Measurements from ENCODE around the gene IRAK3.

The IRAK3 gene

GRCh38 chr12:66269142-66269541, 80.1 kb downstream of the IRAK3 start:
- in situ Hi-C loops (cut with HindIII; ENCODE audit: low pct_ligation_motif_present, low sequenced_read_pairs) = no loop called here
- DNase-seq = no peak
- Histone ChIP-seq H3K27ac (no peak overlapping the region), H3K4me3 (ENCODE audit: low read depth, low read length) (no peak overlapping the region), H3K36me3 (replicated peaks) (no peaks in the 10 kb centered on the region), H3K27me3 (replicated peaks) (peaks cover 2% of the 10 kb centered on the region)
- no peak for TF ChIP-seq CTCF (IDR thresholded peaks at IDR 0.05; ENCODE audit: low read depth, low read length, missing control alignments)

- in situ Hi-C loops (cut with HindIII; ENCODE audit: low pct_ligation_motif_present, low sequenced_read_pairs) = no loop called here
- peaks cover 2% of the 10 kb centered on the region for H3K27me3 ChIP-seq (replicated peaks)
- H3K36me3 ChIP-seq (replicated peaks) = no peaks in the 10 kb centered on the region
- no peak overlapping the region for H3K4me3 ChIP-seq (ENCODE audit: low read depth, low read length)
- DNase-seq = peak; percentile 18
- H3K27ac ChIP-seq = no peak overlapping the region
- peak; percentile 71 for TF ChIP-seq CTCF (IDR thresholded peaks at IDR 0.05; ENCODE audit: low read depth, low read length, missing control alignments)
These were observed 80.9 kb downstream of the IRAK3 start for GRCh38 chr12:66269757-66270383.

GRCh38 chr12:66270613-66271012, 81.6 kb downstream of the IRAK3 start:
- Histone ChIP-seq H3K4me3 (ENCODE audit: low read depth, low read length) (no peak overlapping the region), H3K27ac (no peak overlapping the region), H3K36me3 (replicated peaks) (no peaks in the 10 kb centered on the region), H3K27me3 (replicated peaks) (peaks cover 2% of the 10 kb centered on the region)
- no peak for TF ChIP-seq CTCF (IDR thresholded peaks at IDR 0.05; ENCODE audit: low read depth, low read length, missing control alignments)
- no peak for DNase-seq
- in situ Hi-C loops (cut with HindIII; ENCODE audit: low pct_ligation_motif_present, low sequenced_read_pairs) = no loop called here

- DNase-seq = no peak
- H3K4me3 ChIP-seq (ENCODE audit: low read depth, low read length) = no peak overlapping the region
- H3K27me3 ChIP-seq (replicated peaks) = peaks cover 2% of the 10 kb centered on the region
- H3K27ac ChIP-seq = no peak overlapping the region
- H3K36me3 ChIP-seq (replicated peaks) = no peaks in the 10 kb centered on the region
- in situ Hi-C loops (cut with HindIII; ENCODE audit: low pct_ligation_motif_present, low sequenced_read_pairs) = no loop called here
- TF ChIP-seq CTCF (IDR thresholded peaks at IDR 0.05; ENCODE audit: low read depth, low read length, missing control alignments) = no peak
These were observed 83.6 kb downstream of the IRAK3 start for GRCh38 chr12:66272650-66273049.

- Histone ChIP-seq H3K36me3 (replicated peaks) (no peaks in the 10 kb centered on the region), H3K27ac (no peak overlapping the region), H3K27me3 (replicated peaks) (peaks cover 2% of the 10 kb centered on the region), H3K4me3 (ENCODE audit: low read depth, low read length) (no peak overlapping the region)
- in situ Hi-C loops (cut with HindIII; ENCODE audit: low pct_ligation_motif_present, low sequenced_read_pairs) = no loop called here
- DNase-seq = no peak
- no peak for TF ChIP-seq CTCF (IDR thresholded peaks at IDR 0.05; ENCODE audit: low read depth, low read length, missing control alignments)
These were observed 84.1 kb downstream of the IRAK3 start for GRCh38 chr12:66273147-66273546.

- Histone ChIP-seq H3K27me3 (replicated peaks) (peaks cover 2% of the 10 kb centered on the region), H3K4me3 (ENCODE audit: low read depth, low read length) (no peak overlapping the region), H3K27ac (no peak overlapping the region), H3K36me3 (replicated peaks) (no peaks in the 10 kb centered on the region)
- TF ChIP-seq CTCF (IDR thresholded peaks at IDR 0.05; ENCODE audit: low read depth, low read length, missing control alignments) = no peak
- DNase-seq = no peak
- in situ Hi-C loops (cut with HindIII; ENCODE audit: low pct_ligation_motif_present, low sequenced_read_pairs) = no loop called here
These were observed 86.0 kb downstream of the IRAK3 start for GRCh38 chr12:66275040-66275439.
